Measurements from ENCODE around the gene BCORL1.

The BCORL1 gene

GRCh38 chrX:130015181-130015580, 32.7 kb downstream of the BCORL1 start:
- DNase-seq, result no peak

- DNase-seq, result no peak
Observed at GRCh38 chrX:130018143-130018542, 35.7 kb downstream of the BCORL1 start.

- DNase-seq, result no peak
Observed at GRCh38 chrX:130020661-130021324, 38.4 kb downstream of the BCORL1 start.

- DNase-seq, result peak; percentile 91
Observed at GRCh38 chrX:130024127-130024526, 41.7 kb downstream of the BCORL1 start.

- no peak for DNase-seq
Observed at GRCh38 chrX:130025256-130025655, 42.8 kb downstream of the BCORL1 start.

GRCh38 chrX:130027569-130027968, 45.1 kb downstream of the BCORL1 start:
- DNase-seq, result no peak

- peak; percentile 80 for DNase-seq
Observed at GRCh38 chrX:130028196-130028595, 45.8 kb downstream of the BCORL1 start.

- no peak for DNase-seq
Observed at GRCh38 chrX:130030826-130031225, 48.4 kb downstream of the BCORL1 start.

- no peak for DNase-seq
Observed at GRCh38 chrX:130032552-130032951, 50.1 kb downstream of the BCORL1 start.

- DNase-seq, result no peak
Observed at GRCh38 chrX:130034178-130034577, 51.7 kb downstream of the BCORL1 start.

- no peak for DNase-seq
Observed at GRCh38 chrX:130039847-130040246, 57.4 kb downstream of the BCORL1 start.

- DNase-seq, result no peak
Observed at GRCh38 chrX:130047416-130047815, 65.0 kb downstream of the BCORL1 start.

GRCh38 chrX:130048686-130049222, 66.3 kb downstream of the BCORL1 start:
- DNase-seq, result no peak

GRCh38 chrX:130049821-130050220, 67.4 kb downstream of the BCORL1 start:
- DNase-seq, result no peak

GRCh38 chrX:130051176-130051845, 68.9 kb downstream of the BCORL1 start:
- no peak for DNase-seq

GRCh38 chrX:130053236-130053635, 70.8 kb downstream of the BCORL1 start:
- no peak for DNase-seq

GRCh38 chrX:130055103-130055502, 72.7 kb downstream of the BCORL1 start:
- no peak for DNase-seq

GRCh38 chrX:130055899-130056298, 73.5 kb downstream of the BCORL1 start:
- no peak for DNase-seq

GRCh38 chrX:130057209-130057608, 74.8 kb downstream of the BCORL1 start:
- DNase-seq, result no peak

- no peak for DNase-seq
Observed at GRCh38 chrX:130058652-130059051, 76.2 kb downstream of the BCORL1 start.

GRCh38 chrX:130060122-130061069, 78.0 kb downstream of the BCORL1 start:
- peak; percentile 94 for DNase-seq

- DNase-seq, result no peak
Observed at GRCh38 chrX:130066975-130067615, 84.7 kb downstream of the BCORL1 start.

Data from activated effector memory CD4-positive, alpha-beta T cell treated with anti-CD3 and anti-CD28 coated beads, Interleukin-2, amount 50 U/mL, for 16 hours (primary cell).